PC-3 (cell line): ENCODE measurements around the gene PPHLN1. TPM values are rescaled to one million over a fixed set of nuclear protein-coding genes. Genes with fewer than 3 reads are reported as not detected.
A peak's percentile ranks its signal among the peaks of the same experiment; 100 is the strongest.

Experiments
- ATAC-seq: fragments of 200-7000 bp; cut with Tn5 transposase; 2 replicates; pipeline ENCODE4 v1.9.1; 2020; ENCODE audit warnings: mild to moderate bottlenecking, moderate library complexity
- BruUV-seq: library from RNA; stranded (reverse); fragments of 400-500 nt; replicated peaks from 2 replicates; lab custom pipeline; 2021; lab: Mats Ljungman, UMichigan
- CTCF ChIA-PET: fragments of 300-600 bp; sonication (Branson Sonifier 250); formaldehyde crosslinking; loops from one replicate; lab custom pipeline; 2022; ENCODE audit warnings: antibody characterized with exemption; lab: Charles Lee
- POLR2A ChIA-PET: fragments of 300-600 bp; sonication (Branson Sonifier 250); formaldehyde crosslinking; loops from one replicate; lab custom pipeline; 2022; ENCODE audit warnings: antibody characterized with exemption; ENCODE audit not compliant: unreplicated experiment; lab: Charles Lee
- DNase-seq: peaks from one replicate; pipeline ENCODE4 v3.0.0-alpha.2; 2015
- H2AFZ ChIP-seq: fragments of 300-600 bp; sonication (generic); 2 replicates; pipeline ENCODE4 v1.6.0; 2016; ENCODE audit warnings: antibody characterized with exemption, low read length
- H3F3A ChIP-seq: fragments of 300-600 bp; sonication (generic); one replicate; pipeline ENCODE4 v1.6.0; 2017; ENCODE audit warnings: antibody characterized with exemption, low read length, control low read depth, mild to moderate bottlenecking; ENCODE audit not compliant: unreplicated experiment
- H3K27ac ChIP-seq: fragments of 300-600 bp; sonication (generic); 2 replicates; pipeline ENCODE4 v1.5.1; 2016; ENCODE audit warnings: mild to moderate bottlenecking, low read length
- H3K27me3 ChIP-seq: fragments of 300-600 bp; sonication (generic); 2 replicates; pipeline ENCODE4 v1.6.1; 2016; ENCODE audit warnings: low read length, mixed read lengths
- H3K36me3 ChIP-seq: fragments of 300-600 bp; sonication (generic); 2 replicates; pipeline ENCODE4 v1.6.1; 2016; ENCODE audit warnings: low read depth, mixed run types, low read length, mixed read lengths
- H3K4me1 ChIP-seq: fragments of 300-600 bp; sonication (generic); 2 replicates; pipeline ENCODE4 v1.5.1; 2016; ENCODE audit warnings: low read length; ENCODE audit not compliant: insufficient read depth
- H3K4me2 ChIP-seq: fragments of 300-600 bp; sonication (generic); 2 replicates; pipeline ENCODE4 v1.6.0; 2016; ENCODE audit warnings: low read length
- H3K4me3 ChIP-seq: fragments of 300-600 bp; sonication (generic); 2 replicates; pipeline ENCODE4 v1.5.1; 2016; ENCODE audit warnings: mild to moderate bottlenecking, low read length, mixed read lengths
- H3K79me2 ChIP-seq: fragments of 300-600 bp; sonication (generic); 2 replicates; pipeline ENCODE4 v1.6.1; 2017; ENCODE audit warnings: low read length, mixed read lengths
- H3K9ac ChIP-seq: fragments of 300-600 bp; sonication (generic); 2 replicates; pipeline ENCODE4 v1.6.0; 2016; ENCODE audit warnings: mild to moderate bottlenecking, low read length
- H3K9me2 ChIP-seq: fragments of 300-600 bp; sonication (generic); replicated peaks from 2 replicates; pipeline ENCODE4 v1.6.1; 2016; ENCODE audit warnings: mixed run types, low read length, mixed read lengths
- H3K9me3 ChIP-seq: fragments of 300-600 bp; sonication (generic); 2 replicates; pipeline ENCODE4 v1.6.1; 2016; ENCODE audit warnings: low read length, mixed read lengths
- H4K20me1 ChIP-seq: fragments of 300-600 bp; sonication (generic); 2 replicates; pipeline ENCODE4 v1.6.1; 2016; ENCODE audit warnings: low read length, mixed read lengths
- EZH2 ChIP-seq: fragments of 300-600 bp; sonication (generic); IDR thresholded peaks from one replicate; pipeline ENCODE4 v1.6.1; 2017; ENCODE audit warnings: antibody characterized with exemption, mild to moderate bottlenecking, low read length; ENCODE audit not compliant: unreplicated experiment
- EZH2phosphoT487 ChIP-seq: fragments of 300-600 bp; sonication (generic); IDR thresholded peaks from 2 replicates; pipeline ENCODE4 v1.6.1; 2018; ENCODE audit warnings: mild to moderate bottlenecking, antibody characterized with exemption, low read length, borderline replicate concordance
- intact Hi-C: fragments of 100-400 bp; cut with micrococcal nuclease; formaldehyde crosslinking; loops from 2 replicates; pipeline ENCODE4 v1.9.0; 2023
- total RNA-seq: library from RNA; depleted of rRNA; stranded (reverse); fragments of >200 nt; gene quantifications from 2 replicates; pipeline ENCODE4 v1.2.3, GENCODE V29; 2014
- TF ChIP-seq, protein P1 (sequence below): fragments of 300-600 bp; sonication (generic); conservative IDR thresholded peaks from 2 replicates; pipeline ENCODE4 v1.5.1; 2017; ENCODE audit warnings: antibody characterized with exemption, low read depth, mild to moderate bottlenecking, low read length

PPHLN1 gene
- total RNA-seq, 1 experiment from 2014 or later: 82.0 TPM

DNA sequence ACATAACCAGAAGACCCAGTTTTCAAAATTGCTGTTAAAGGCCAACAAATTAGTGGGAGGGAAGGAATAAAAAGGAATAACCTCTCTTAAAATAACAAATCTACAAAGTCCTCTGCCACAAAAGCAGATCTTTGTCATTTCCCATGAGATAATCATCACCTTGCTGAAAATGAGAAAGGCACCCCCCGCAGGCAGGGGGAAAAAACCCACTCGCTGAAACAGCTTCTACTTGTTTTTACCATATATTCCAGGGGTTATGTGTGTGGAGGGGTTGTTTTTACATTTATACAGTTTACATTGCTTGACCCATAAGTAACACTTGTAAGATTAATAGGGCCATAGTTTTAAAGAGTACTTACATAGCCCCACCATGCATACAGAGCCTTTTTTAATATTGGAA lies 132.6 kb downstream of the PPHLN1 start:
- Histone ChIP-seq H3K27me3 (no peaks in the 10 kb centered on the region), H3K4me1 (no peaks in the 10 kb centered on the region), H3K4me3 (no peak overlapping the region), H3K9me2 (no peaks in the 10 kb centered on the region), H3K9ac (no peak overlapping the region), H3F3A (no peaks in the 10 kb centered on the region), H2AFZ (no peak overlapping the region), H3K27ac (no peak overlapping the region), H3K9me3 (no peaks in the 10 kb centered on the region), H3K4me2 (no peak overlapping the region), H3K36me3 (peaks cover 17% of the 10 kb centered on the region; the same call in 1 of the 2 replicates), H4K20me1 (no peaks in the 10 kb centered on the region; the same call in 1 of the 2 replicates), H3K79me2 (no peaks in the 10 kb centered on the region)
- intact Hi-C loops: no loop called here
- DNase-seq: no peak
- TF ChIP-seq EZH2phosphoT487 (no peak), EZH2 (no peak)
- TF ChIP-seq, protein P1, sequence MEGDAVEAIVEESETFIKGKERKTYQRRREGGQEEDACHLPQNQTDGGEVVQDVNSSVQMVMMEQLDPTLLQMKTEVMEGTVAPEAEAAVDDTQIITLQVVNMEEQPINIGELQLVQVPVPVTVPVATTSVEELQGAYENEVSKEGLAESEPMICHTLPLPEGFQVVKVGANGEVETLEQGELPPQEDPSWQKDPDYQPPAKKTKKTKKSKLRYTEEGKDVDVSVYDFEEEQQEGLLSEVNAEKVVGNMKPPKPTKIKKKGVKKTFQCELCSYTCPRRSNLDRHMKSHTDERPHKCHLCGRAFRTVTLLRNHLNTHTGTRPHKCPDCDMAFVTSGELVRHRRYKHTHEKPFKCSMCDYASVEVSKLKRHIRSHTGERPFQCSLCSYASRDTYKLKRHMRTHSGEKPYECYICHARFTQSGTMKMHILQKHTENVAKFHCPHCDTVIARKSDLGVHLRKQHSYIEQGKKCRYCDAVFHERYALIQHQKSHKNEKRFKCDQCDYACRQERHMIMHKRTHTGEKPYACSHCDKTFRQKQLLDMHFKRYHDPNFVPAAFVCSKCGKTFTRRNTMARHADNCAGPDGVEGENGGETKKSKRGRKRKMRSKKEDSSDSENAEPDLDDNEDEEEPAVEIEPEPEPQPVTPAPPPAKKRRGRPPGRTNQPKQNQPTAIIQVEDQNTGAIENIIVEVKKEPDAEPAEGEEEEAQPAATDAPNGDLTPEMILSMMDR: no peak
- no peak for ATAC-seq
- ChIA-PET POLR2A (no interaction called here), CTCF (no interaction called here)
- no TSS peak for BruUV-seq

DNA sequence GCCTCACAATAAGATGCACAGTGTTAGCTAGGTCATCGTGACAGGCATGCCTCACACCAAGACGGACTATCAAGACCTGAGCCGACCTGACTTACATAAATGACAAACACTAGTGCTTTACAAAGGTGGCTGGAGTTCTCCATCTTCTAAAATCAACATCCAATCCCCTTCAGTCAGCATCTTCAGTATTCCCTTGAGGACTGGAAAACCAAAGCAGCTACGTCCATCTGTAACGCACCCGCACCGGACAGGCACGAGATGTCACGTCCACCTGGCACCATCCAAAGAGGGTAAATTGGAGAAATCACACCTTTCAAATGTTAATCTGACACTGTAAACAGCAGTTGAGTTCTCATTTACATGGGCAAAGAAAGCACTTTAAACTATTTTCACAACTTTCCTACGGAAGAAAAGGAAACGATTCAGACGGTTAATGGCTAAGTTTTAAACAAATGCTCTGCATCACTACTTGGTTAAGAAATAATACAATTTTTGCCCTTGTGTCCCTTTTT lies 133.4 kb downstream of the PPHLN1 start:
- H4K20me1 ChIP-seq: no peaks in the 10 kb centered on the region; the same call in 1 of the 2 replicates
- H3F3A ChIP-seq: no peaks in the 10 kb centered on the region
- ATAC-seq (no peak), DNase-seq (no peak)
- no peaks in the 10 kb centered on the region for H3K79me2 ChIP-seq
- H2AFZ ChIP-seq: no peak overlapping the region
- no peak overlapping the region for H3K9ac ChIP-seq
- TSS peak; percentile 9 for BruUV-seq
- H3K27ac ChIP-seq: no peak overlapping the region
- H3K4me2 ChIP-seq: no peak overlapping the region
- no peak overlapping the region for H3K4me3 ChIP-seq
- POLR2A ChIA-PET: interaction anchor here (0.6 kb wide), 1 partner anchor 49 kb away, joined by 6 read pairs; no protein-coding TSS in a partner anchor
- CTCF ChIA-PET: no interaction called here
- no peaks in the 10 kb centered on the region for H3K9me2 ChIP-seq
- TF ChIP-seq, protein P1: no peak
- TF ChIP-seq EZH2 (no peak), EZH2phosphoT487 (no peak)
- no peaks in the 10 kb centered on the region for H3K4me1 ChIP-seq
- no peaks in the 10 kb centered on the region for H3K9me3 ChIP-seq
- no peaks in the 10 kb centered on the region for H3K27me3 ChIP-seq
- intact Hi-C loops: no loop called here
- peaks cover 24% of the 10 kb centered on the region for H3K36me3 ChIP-seq

DNA sequence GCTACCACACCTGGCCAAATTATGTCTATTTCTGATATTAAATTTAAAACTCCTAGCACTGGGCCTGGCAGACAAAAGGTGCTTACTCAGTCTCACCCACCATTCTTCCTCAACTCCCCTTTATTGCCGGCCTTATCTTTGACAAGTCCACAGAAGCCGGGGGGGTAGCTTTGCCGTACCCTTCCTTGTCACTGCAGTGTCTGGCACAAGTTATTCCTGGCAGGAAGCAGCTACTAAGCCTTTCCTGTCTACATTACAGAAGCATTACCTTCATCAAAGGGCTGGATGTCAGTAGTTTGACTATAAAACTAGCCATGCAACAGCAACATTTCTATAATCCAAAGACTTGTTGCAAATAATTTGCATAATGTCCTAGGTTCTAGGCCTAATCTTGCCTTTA lies 136.5 kb downstream of the PPHLN1 start:
- Histone ChIP-seq H3F3A (no peaks in the 10 kb centered on the region), H3K9me3 (no peaks in the 10 kb centered on the region), H3K4me1 (no peaks in the 10 kb centered on the region), H3K79me2 (no peaks in the 10 kb centered on the region), H3K9ac (no peak overlapping the region), H3K4me3 (no peak overlapping the region), H2AFZ (no peak overlapping the region), H3K27me3 (no peaks in the 10 kb centered on the region), H4K20me1 (no peaks in the 10 kb centered on the region; the same call in 1 of the 2 replicates), H3K27ac (no peak overlapping the region), H3K4me2 (no peak overlapping the region), H3K9me2 (no peaks in the 10 kb centered on the region), H3K36me3 (peaks cover 42% of the 10 kb centered on the region)
- DNase-seq (no peak), ATAC-seq (no peak)
- CTCF ChIA-PET: no interaction called here
- TF ChIP-seq, protein P1: no peak
- TF ChIP-seq EZH2phosphoT487 (no peak), EZH2 (no peak)
- BruUV-seq: no TSS peak
- POLR2A ChIA-PET: no interaction called here
- intact Hi-C loops: no loop called here
